ENCODE measurements around the gene QRSL1. TPM values are rescaled to one million over a fixed set of nuclear protein-coding genes. Genes with fewer than 3 reads are reported as not detected.

Gene QRSL1
- total RNA-seq, 1 experiment from 2014 or later = 19.0 TPM

- H3K4me1 ChIP-seq = no peaks in the 10 kb centered on the region
- no peak for TF ChIP-seq CTCF (IDR thresholded peaks at IDR 0.05; ENCODE audit: insufficient read depth in 1 of 2, low read depth in 1 of 2, low read length in 1 of 2, severe bottlenecking in 1 of 2, unreplicated experiment in 1 of 2)
- H3K4me1 Mint-ChIP-seq (ENCODE audit: low read depth, unreplicated experiment) = no peaks in the 10 kb centered on the region
- intact Hi-C loops (cut with micrococcal nuclease; ENCODE audit: unreplicated experiment) = no loop called here
- H3K27me3 ChIP-seq (replicated peaks; ENCODE audit: control insufficient read depth, insufficient read depth, low read length) = no peaks in the 10 kb centered on the region
- no peaks in the 10 kb centered on the region for H3K9me3 ChIP-seq
- H3K27me3 Mint-ChIP-seq (ENCODE audit: insufficient read depth, unreplicated experiment) = no peaks in the 10 kb centered on the region
- DNase-seq = no peak
- ChIA-PET POLR2A (no interaction called here), CTCF (interaction anchor here (0.6 kb wide), 1 partner anchor 358 kb away, joined by 4 read pairs; no protein-coding TSS in a partner anchor)
- no peaks in the 10 kb centered on the region for H3K9me3 Mint-ChIP-seq (ENCODE audit: unreplicated experiment)
- no peak overlapping the region for H3K4me3 Mint-ChIP-seq (ENCODE audit: unreplicated experiment)
- no peaks in the 10 kb centered on the region for H3K36me3 Mint-ChIP-seq (ENCODE audit: insufficient read depth, unreplicated experiment)
- no peak overlapping the region for H3K4me3 ChIP-seq (ENCODE audit: low read depth, low read length)
- no TSS peak for BruUV-seq (replicated peaks)
- no peak overlapping the region for H3K27ac Mint-ChIP-seq (ENCODE audit: unreplicated experiment)
- no peaks in the 10 kb centered on the region; the same call in 1 of the 2 replicates for H3K36me3 ChIP-seq (ENCODE audit: control insufficient read depth, insufficient read depth, low read length)
Measured at GRCh38 chr6:106670236-106670635, 40.9 kb downstream of the QRSL1 start.

GRCh38 chr6:106671651-106672050 is 42.3 kb downstream of the QRSL1 start:
- H3K9me3 ChIP-seq = no peaks in the 10 kb centered on the region
- Mint-ChIP-seq H3K36me3 (ENCODE audit: insufficient read depth, unreplicated experiment) (no peaks in the 10 kb centered on the region), H3K4me1 (ENCODE audit: low read depth, unreplicated experiment) (no peaks in the 10 kb centered on the region), H3K9me3 (ENCODE audit: unreplicated experiment) (no peaks in the 10 kb centered on the region), H3K27me3 (ENCODE audit: insufficient read depth, unreplicated experiment) (no peaks in the 10 kb centered on the region), H3K4me3 (ENCODE audit: unreplicated experiment) (no peak overlapping the region), H3K27ac (ENCODE audit: unreplicated experiment) (no peak overlapping the region)
- ChIA-PET POLR2A (no interaction called here), CTCF (no interaction called here)
- intact Hi-C loops (cut with micrococcal nuclease; ENCODE audit: unreplicated experiment) = no loop called here
- no peaks in the 10 kb centered on the region for H3K4me1 ChIP-seq
- no peak for DNase-seq
- H3K36me3 ChIP-seq (ENCODE audit: control insufficient read depth, insufficient read depth, low read length) = no peaks in the 10 kb centered on the region
- H3K4me3 ChIP-seq (ENCODE audit: low read depth, low read length) = no peak overlapping the region
- H3K27me3 ChIP-seq (replicated peaks; ENCODE audit: control insufficient read depth, insufficient read depth, low read length) = no peaks in the 10 kb centered on the region
- no TSS peak for BruUV-seq (replicated peaks)
- no peak for TF ChIP-seq CTCF (IDR thresholded peaks at IDR 0.05; ENCODE audit: insufficient read depth in 1 of 2, low read depth in 1 of 2, low read length in 1 of 2, severe bottlenecking in 1 of 2, unreplicated experiment in 1 of 2)

DNA sequence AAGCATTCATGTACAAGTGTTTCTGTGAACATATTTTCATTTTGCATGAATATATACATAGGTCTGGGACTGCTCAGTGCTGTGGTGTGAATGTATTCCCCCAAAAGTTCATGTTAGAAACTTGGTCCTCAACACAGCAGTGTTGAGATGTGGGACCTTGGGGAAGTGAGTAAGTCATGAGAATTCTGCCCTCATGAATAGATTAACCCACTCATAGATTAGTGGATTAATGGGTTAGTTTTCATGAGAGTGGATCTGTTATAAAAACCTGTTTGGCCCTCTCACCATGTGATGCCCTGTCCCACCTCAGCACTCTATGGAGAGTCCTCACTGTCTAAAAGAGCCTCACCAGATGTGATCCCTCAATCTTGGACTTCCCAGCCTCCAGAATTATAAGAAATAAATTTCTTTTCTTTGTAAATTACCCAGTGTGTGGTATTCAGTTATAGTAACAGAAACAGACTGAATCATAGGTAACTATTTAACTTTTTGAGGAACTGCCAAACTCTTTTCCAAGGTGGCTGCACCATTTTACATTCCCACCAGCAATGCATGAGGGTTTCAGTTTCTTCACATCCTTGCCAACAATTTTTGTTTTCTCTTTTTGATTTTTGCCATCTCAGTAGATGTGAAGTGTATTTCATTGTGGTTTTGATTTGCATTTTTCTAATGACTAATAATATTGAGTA is 45.3 kb downstream of the QRSL1 start:
- Histone ChIP-seq H3K4me1 (no peaks in the 10 kb centered on the region), H3K27me3 (replicated peaks; ENCODE audit: control insufficient read depth, insufficient read depth, low read length) (no peaks in the 10 kb centered on the region), H3K4me3 (ENCODE audit: low read depth, low read length) (no peak overlapping the region), H3K9me3 (no peaks in the 10 kb centered on the region), H3K36me3 (ENCODE audit: control insufficient read depth, insufficient read depth, low read length) (no peaks in the 10 kb centered on the region)
- intact Hi-C loops (cut with micrococcal nuclease; ENCODE audit: unreplicated experiment) = no loop called here
- H3K36me3 Mint-ChIP-seq (ENCODE audit: insufficient read depth, unreplicated experiment) = no peaks in the 10 kb centered on the region
- ChIA-PET CTCF (no interaction called here), POLR2A (no interaction called here)
- no peak overlapping the region for H3K27ac Mint-ChIP-seq (ENCODE audit: unreplicated experiment)
- no peaks in the 10 kb centered on the region for H3K27me3 Mint-ChIP-seq (ENCODE audit: insufficient read depth, unreplicated experiment)
- no peak for TF ChIP-seq CTCF (IDR thresholded peaks at IDR 0.05; ENCODE audit: insufficient read depth in 1 of 2, low read depth in 1 of 2, low read length in 1 of 2, severe bottlenecking in 1 of 2, unreplicated experiment in 1 of 2)
- H3K4me3 Mint-ChIP-seq (ENCODE audit: unreplicated experiment) = no peak overlapping the region
- no peaks in the 10 kb centered on the region for H3K9me3 Mint-ChIP-seq (ENCODE audit: unreplicated experiment)
- DNase-seq = no peak
- H3K4me1 Mint-ChIP-seq (ENCODE audit: low read depth, unreplicated experiment) = no peaks in the 10 kb centered on the region
- BruUV-seq (replicated peaks) = no TSS peak
